HuH-7.5 (cell line): ENCODE measurements around the gene FZD8.
"Not testable (repeated sequence)": the region's sequence is repeated elsewhere in the genome, so short reads cannot be mapped to it uniquely, and the experiment has no call there.

Source experiments
- DNase-seq: peaks from one replicate; pipeline ENCODE4 v3.0.0; 2011; ENCODE audit warnings: low spot score

FZD8 gene, protein sequence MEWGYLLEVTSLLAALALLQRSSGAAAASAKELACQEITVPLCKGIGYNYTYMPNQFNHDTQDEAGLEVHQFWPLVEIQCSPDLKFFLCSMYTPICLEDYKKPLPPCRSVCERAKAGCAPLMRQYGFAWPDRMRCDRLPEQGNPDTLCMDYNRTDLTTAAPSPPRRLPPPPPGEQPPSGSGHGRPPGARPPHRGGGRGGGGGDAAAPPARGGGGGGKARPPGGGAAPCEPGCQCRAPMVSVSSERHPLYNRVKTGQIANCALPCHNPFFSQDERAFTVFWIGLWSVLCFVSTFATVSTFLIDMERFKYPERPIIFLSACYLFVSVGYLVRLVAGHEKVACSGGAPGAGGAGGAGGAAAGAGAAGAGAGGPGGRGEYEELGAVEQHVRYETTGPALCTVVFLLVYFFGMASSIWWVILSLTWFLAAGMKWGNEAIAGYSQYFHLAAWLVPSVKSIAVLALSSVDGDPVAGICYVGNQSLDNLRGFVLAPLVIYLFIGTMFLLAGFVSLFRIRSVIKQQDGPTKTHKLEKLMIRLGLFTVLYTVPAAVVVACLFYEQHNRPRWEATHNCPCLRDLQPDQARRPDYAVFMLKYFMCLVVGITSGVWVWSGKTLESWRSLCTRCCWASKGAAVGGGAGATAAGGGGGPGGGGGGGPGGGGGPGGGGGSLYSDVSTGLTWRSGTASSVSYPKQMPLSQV

DNA sequence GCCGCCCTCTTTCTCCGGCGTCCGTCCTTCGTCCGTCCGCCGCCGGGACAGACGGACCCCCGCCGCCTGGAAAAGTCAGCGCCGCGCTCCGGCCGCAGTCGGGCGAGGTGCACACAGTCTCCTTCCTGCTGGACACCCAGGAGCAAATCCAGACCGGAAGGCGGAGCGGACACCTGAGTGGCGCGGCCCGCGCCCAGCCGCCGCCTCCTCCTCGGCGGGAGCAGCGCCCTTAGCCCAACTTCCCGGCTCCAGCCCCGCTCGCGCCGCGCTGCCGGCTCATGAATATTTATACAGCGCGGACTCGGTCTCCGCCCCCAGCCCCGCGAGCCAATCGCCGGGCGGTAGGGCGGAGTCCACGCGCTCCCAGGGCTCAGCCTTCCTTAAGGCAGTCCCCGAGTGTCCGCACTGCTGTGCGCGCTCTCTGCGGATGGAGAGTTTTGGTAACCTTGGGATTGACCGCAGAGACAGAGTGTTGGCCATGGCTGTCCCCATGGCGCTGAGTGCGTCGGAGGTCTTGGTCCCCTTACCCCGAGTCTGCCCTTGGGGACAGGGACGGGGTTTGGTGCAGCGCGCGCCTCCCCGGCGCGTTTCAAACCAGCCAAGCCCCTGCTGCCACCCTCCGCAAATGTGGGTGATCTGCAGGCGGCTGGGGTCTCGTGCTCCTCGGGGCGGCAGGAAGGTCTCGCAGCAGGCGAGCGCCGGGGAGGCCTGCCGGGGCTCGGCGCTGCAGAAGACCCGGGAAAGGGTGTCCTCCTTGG is at the start of gene FZD8:
FZD8 (minus strand) TSS at position 262 of the 758 bp plus-strand sequence. CDS start 867 bp downstream, outside the sequence.
- DNase-seq = peak; percentile 67

DNA sequence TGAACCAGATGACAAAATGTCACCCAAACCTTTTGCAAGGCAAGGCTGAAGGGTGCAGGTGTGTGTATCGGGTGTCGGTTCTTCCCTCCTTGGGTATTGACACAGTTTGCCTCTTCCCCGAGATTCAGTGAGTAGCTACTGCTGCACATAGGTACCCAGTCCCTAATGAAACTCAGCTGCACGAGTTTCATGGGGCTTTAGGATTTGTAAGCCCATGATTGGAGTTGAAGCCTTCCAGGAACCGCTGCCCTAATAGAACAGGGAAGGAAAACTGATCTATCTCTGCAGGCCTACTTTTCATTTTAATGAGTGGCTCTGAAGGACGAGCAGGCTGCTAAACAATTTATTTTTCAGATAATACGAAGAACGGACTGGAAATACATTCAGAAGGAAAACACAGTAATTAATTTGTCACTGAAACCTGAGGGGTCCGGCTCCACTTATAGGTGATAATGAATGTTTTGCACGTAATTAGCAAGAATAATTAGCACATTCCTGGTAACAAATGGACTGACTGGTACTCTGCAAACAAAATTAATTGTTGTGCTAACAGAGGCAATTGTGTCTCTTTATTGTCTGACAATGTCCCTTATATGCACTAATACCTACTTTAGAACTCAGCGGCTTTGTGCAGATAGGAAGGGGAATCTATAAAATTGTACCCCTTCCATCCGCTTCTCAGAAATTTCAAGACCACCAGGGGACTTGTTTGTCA is 49.6 kb upstream of the FZD8 start:
- DNase-seq = no peak

GRCh38 chr10:35690534-35690933 is 48.4 kb upstream of the FZD8 start:
- DNase-seq = no peak

GRCh38 chr10:35685858-35686257 is 43.8 kb upstream of the FZD8 start:
- DNase-seq = not testable (repeated sequence)

- peak; percentile 13 for DNase-seq
Measured at GRCh38 chr10:35685402-35685801, 43.3 kb upstream of the FZD8 start.

DNA sequence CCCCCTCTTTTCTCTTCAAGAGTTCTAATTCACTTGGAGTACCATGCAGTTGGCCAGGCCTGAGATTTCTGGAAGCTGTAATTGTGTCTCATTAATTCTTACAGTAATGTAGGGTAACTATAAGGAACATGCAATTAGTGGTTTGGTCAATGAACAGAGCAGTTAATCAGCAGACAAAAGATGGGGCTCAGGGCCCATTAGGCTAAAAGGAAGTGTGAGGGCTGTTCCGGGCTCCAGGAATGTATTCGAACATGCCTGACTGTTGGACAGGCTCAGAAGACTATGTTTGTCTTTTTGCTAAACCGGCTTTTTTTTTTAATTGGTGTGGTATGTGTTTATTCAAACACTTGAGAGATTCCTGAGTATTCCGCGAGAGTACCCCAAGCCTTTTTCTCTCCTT is 42.5 kb upstream of the FZD8 start:
- DNase-seq = no peak

DNA sequence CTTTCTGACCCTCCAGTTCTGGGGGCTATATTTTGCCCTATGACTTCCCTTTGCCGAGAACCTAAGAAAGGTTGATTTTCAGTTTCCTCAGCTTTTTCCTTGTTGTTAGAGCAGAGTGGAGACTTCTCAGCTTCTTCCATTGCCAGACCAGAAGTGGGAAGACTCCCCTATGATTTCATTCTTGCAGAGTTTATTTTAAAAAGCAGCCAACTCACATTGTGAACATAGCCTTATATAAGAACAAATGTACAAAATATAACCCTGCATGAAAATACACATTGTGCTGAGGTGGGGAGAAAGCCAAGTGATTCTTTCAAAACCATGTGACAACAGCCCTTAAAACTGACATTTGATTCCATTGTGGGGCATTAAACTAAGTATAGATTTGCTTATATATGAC is 33.8 kb upstream of the FZD8 start:
- DNase-seq = no peak

- DNase-seq = no peak
Measured at GRCh38 chr10:35674843-35675242, 32.7 kb upstream of the FZD8 start.

- no peak for DNase-seq
Measured at GRCh38 chr10:35668865-35669650, 27.0 kb upstream of the FZD8 start.

DNA sequence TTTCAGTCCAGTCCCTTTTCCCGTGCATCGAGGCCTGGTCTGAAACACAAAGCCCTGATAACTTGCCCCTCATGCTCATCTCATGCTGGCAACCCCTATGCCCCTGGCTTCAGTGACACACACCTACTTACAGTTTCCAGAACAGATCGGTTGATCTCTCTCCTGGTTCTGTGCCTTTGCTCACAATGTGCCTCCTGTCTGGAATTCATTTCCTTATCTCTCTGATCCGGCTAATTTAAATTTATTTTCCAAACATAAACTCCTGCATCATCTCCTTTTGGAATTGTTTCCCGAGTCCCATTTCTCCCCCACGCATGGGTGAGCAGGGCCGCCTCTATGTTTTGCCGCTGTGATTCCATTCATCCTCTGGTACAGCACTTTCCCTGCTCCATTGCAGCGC is 25.9 kb upstream of the FZD8 start:
- no peak for DNase-seq

- no peak for DNase-seq
Measured at GRCh38 chr10:35667270-35667889, 25.3 kb upstream of the FZD8 start.

DNA sequence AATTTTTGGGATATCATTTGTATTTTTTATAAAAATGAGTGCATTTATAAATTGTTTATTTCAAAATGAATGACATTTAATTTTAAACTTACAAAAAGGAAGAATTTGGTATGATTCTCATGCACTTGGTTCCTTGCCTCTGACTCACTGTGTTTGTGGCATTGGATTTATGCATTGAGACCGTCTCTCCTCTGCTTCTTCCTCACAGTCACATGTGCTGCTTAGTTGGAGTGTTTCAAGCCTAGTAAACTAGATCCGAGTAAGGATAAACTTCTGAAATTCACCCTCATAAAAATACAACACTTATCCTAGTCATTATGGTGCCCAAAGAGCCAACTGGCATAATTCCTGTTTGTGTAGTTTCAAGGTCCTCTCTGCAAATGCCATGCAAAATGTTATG is 19.1 kb upstream of the FZD8 start:
- no peak for DNase-seq

DNA sequence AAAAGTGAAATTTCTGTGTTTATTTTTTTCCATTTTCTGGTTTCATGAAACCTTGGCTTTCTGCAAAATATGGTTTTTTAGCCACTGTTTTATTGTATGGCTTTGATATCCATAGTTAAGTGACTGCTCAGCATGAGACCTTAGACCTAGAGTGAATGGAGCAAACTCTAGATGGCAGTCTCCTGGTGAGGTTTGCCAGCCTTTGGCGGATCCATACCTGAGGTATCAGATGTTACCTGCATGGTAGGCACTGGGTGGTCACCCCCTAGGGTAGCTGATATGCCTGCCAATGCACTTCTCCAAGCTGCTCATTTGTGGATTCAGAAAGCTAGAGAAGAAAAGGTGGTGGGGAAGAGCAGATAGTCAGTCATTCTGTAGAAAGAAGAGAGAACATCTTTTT is 17.4 kb upstream of the FZD8 start:
- DNase-seq = no peak

GRCh38 chr10:35657621-35658020 is 15.5 kb upstream of the FZD8 start:
- no peak for DNase-seq

GRCh38 chr10:35652824-35653223 is 10.7 kb upstream of the FZD8 start:
- no peak for DNase-seq

DNA sequence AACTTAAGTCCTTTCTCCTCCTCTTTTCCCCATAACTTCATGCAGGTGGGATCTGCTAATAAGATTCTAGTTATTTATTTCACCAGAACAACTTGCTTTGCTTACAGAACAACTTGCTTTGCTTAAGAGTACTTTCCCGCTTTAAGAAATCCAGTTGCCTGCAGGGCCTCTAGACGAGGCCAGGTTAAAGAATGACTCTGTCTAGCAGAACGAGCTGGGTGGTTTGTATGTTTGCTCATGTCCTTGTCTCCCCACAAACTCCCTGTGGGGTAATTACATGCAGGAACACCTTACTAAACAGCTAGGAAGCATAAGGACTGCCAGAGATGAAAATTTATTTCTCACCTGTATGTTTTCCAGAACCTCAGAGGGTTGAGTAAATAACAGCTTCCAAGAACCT is 8.8 kb upstream of the FZD8 start:
- no peak for DNase-seq

DNA sequence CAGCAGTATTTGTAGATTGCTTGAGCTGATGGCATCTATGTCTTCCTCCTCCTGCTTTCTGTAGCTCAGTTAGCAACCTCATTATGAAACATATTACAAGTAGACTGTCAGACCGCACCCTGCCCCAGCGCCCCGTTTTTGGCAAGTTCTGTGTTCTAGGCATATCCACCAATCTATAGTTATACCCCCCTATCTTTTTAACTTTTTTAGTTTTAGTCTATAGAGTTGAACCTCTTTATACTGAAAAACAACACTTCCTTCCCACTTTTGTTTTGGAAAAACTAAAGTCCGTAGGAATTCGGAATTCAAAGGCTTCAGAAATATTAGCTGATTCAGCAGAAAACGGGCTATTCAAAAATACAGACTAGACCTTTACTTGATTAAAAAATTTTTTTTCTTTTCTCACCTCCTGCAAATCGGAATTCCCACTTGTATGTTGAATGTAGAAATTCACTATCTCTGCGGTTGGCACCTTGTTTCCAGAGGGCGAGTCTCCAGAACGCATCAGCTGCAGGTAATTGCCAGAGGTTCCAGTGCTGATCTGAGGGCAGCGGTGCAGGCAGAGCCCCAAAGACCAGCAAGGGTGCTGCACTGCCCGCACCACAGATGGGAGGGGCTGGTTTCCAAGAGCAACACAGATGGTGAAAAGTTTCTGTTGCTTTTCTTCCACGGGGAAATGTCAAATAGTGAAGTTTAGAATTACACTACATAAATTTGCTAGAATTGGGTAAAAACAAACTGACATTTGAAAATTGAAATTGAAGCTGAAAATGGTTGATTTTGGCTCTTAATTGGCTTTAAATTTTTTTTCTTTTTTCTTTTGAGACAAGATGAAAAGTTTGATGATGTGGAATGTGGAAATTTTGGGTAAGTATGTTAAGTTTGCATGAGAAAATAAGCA is 2.2 kb upstream of the FZD8 start:
- no peak for DNase-seq

GRCh38 chr10:35643151-35644049 is 1.3 kb upstream of the FZD8 start:
- peak; percentile 21 for DNase-seq

DNA sequence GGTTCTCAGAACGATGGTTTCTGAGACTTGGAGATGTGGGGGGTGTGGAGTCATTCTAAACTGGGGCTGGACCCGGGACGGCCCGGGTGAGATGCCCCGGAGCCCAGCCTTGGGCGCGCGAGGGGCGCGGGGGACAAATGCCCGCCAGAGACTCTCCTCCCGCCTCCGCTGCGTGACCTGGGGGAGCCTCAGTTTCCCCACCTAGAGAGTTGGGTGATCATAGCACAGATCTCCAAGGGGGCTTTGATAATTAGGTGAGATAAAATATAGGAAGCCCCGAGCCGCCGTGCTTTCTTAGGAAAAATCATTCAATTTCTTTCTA is 658 bp upstream of the FZD8 start:
- DNase-seq = no peak
